ENCODE measurements around the gene ERI3. TPM values are rescaled to one million over a fixed set of nuclear protein-coding genes. Genes with fewer than 3 reads are reported as not detected.

The ERI3 gene
- polyA plus RNA-seq, 3 donors, result 26.4 to 35.0 (median 26.6) TPM

GRCh38 chr1:44294588-44295007 is 60.5 kb downstream of the ERI3 start:
- Histone ChIP-seq H3K36me3 (replicated peaks in 1 of 2; ENCODE audit: control insufficient read depth in 1 of 2, insufficient read depth in 2 of 2, low read length in 2 of 2) (peaks cover 20 to 55% of the 10 kb centered on the region in 2 donors), H3K27ac (ENCODE audit: low read depth in 1 of 2, low read length in 2 of 2) (no peak overlapping the region), H3K79me2 (ENCODE audit: insufficient read depth, low read length) (no peaks in the 10 kb centered on the region), H3K4me2 (replicated peaks; ENCODE audit: extremely low read depth, low read length, poor library complexity, severe bottlenecking) (no peak overlapping the region), H4K20me1 (ENCODE audit: insufficient read depth, low read length) (no peaks in the 10 kb centered on the region), H3K4me3 (replicated peaks in 1 of 3; ENCODE audit: low read depth in 2 of 3, low read length in 3 of 3) (no peak overlapping the region), H3K27me3 (ENCODE audit: control insufficient read depth in 2 of 2, insufficient read depth in 2 of 2, low read length in 2 of 2) (no peaks in the 10 kb centered on the region), H3K9ac (ENCODE audit: insufficient read depth, low read length, poor library complexity, severe bottlenecking) (no peak overlapping the region), H2AFZ (ENCODE audit: insufficient read depth, low read depth, low read length, poor library complexity, severe bottlenecking) (no peak overlapping the region), H3K4me1 (ENCODE audit: control insufficient read depth in 1 of 2, insufficient read depth in 2 of 2, low read length in 2 of 2) (no peaks in the 10 kb centered on the region), H3K9me3 (replicated peaks in 1 of 2; ENCODE audit: control insufficient read depth in 1 of 2, insufficient read depth in 1 of 2, low read length in 2 of 2) (no peaks in the 10 kb centered on the region)
- H3K27ac Mint-ChIP-seq, result peak overlapping the region in 1 of 7 donors; percentile 45
- TF ChIP-seq, protein P1, sequence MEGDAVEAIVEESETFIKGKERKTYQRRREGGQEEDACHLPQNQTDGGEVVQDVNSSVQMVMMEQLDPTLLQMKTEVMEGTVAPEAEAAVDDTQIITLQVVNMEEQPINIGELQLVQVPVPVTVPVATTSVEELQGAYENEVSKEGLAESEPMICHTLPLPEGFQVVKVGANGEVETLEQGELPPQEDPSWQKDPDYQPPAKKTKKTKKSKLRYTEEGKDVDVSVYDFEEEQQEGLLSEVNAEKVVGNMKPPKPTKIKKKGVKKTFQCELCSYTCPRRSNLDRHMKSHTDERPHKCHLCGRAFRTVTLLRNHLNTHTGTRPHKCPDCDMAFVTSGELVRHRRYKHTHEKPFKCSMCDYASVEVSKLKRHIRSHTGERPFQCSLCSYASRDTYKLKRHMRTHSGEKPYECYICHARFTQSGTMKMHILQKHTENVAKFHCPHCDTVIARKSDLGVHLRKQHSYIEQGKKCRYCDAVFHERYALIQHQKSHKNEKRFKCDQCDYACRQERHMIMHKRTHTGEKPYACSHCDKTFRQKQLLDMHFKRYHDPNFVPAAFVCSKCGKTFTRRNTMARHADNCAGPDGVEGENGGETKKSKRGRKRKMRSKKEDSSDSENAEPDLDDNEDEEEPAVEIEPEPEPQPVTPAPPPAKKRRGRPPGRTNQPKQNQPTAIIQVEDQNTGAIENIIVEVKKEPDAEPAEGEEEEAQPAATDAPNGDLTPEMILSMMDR (IDR thresholded peaks at IDR 0.05), result no peak
- H3K9me3 Mint-ChIP-seq, result no peaks in the 10 kb centered on the region
- no peak overlapping the region for H3K4me3 Mint-ChIP-seq
- H3K27me3 Mint-ChIP-seq (ENCODE audit: low read depth in 3 of 3), result no peaks in the 10 kb centered on the region
- no peak for DNase-seq
- H3K4me1 Mint-ChIP-seq, result no peaks in the 10 kb centered on the region
- 94% methylated on average over 4 of the region's 4 CpGs for WGBS (ENCODE audit: insufficient coverage)
- intact Hi-C loops (cut with micrococcal nuclease), result no loop called here
- peaks cover 59 to 60% of the 10 kb centered on the region in 2 donors for H3K36me3 Mint-ChIP-seq

- Histone ChIP-seq H3K36me3 (replicated peaks in 1 of 2; ENCODE audit: control insufficient read depth in 1 of 2, insufficient read depth in 2 of 2, low read length in 2 of 2) (peaks cover 20 to 52% of the 10 kb centered on the region in 2 donors), H2AFZ (ENCODE audit: insufficient read depth, low read depth, low read length, poor library complexity, severe bottlenecking) (no peak overlapping the region), H3K27ac (ENCODE audit: low read depth in 1 of 2, low read length in 2 of 2) (no peak overlapping the region), H3K4me3 (replicated peaks in 1 of 3; ENCODE audit: low read depth in 2 of 3, low read length in 3 of 3) (no peak overlapping the region), H4K20me1 (ENCODE audit: insufficient read depth, low read length) (no peaks in the 10 kb centered on the region), H3K4me1 (ENCODE audit: control insufficient read depth in 1 of 2, insufficient read depth in 2 of 2, low read length in 2 of 2) (no peaks in the 10 kb centered on the region), H3K4me2 (replicated peaks; ENCODE audit: extremely low read depth, low read length, poor library complexity, severe bottlenecking) (no peak overlapping the region), H3K9me3 (replicated peaks in 1 of 2; ENCODE audit: control insufficient read depth in 1 of 2, insufficient read depth in 1 of 2, low read length in 2 of 2) (no peaks in the 10 kb centered on the region), H3K9ac (ENCODE audit: insufficient read depth, low read length, poor library complexity, severe bottlenecking) (no peak overlapping the region), H3K79me2 (ENCODE audit: insufficient read depth, low read length) (no peaks in the 10 kb centered on the region), H3K27me3 (ENCODE audit: control insufficient read depth in 2 of 2, insufficient read depth in 2 of 2, low read length in 2 of 2) (no peaks in the 10 kb centered on the region)
- intact Hi-C loops (cut with micrococcal nuclease), result no loop called here
- no peaks in the 10 kb centered on the region for H3K4me1 Mint-ChIP-seq
- DNase-seq, result no peak
- H3K36me3 Mint-ChIP-seq, result peaks cover 57 to 64% of the 10 kb centered on the region in 2 donors
- peaks cover 0 to 2% (median 0%) of the 10 kb centered on the region in 7 donors for H3K9me3 Mint-ChIP-seq
- TF ChIP-seq, protein P1 (IDR thresholded peaks at IDR 0.05), result no peak
- H3K27me3 Mint-ChIP-seq (ENCODE audit: low read depth in 3 of 3), result no peaks in the 10 kb centered on the region
- 84% methylated on average over 9 of the region's 9 CpGs for WGBS (ENCODE audit: insufficient coverage)
- H3K27ac Mint-ChIP-seq, result peak overlapping the region in 3 of 7 donors; percentile 21 to 78 (median 23)
- H3K4me3 Mint-ChIP-seq, result no peak overlapping the region
Observed at GRCh38 chr1:44293761-44294315, 61.2 kb downstream of the ERI3 start.
